ENCODE measurements around the gene MED26. TPM values are rescaled to one million over a fixed set of nuclear protein-coding genes. Genes with fewer than 3 reads are reported as not detected.

Gene MED26
- total RNA-seq, 1 experiment from 2014 or later: 8.8 TPM

- no peak for ATAC-seq
- H3K9me3 ChIP-seq (ENCODE audit: control insufficient read depth, insufficient read depth, low read depth, low read length): no peaks in the 10 kb centered on the region
- in situ Hi-C loops (cut with HindIII; ENCODE audit: low pct_unique_long_range_greater_than_20kb, low sequenced_read_pairs) (no loop called here), intact Hi-C loops (cut with micrococcal nuclease; ENCODE audit: unreplicated experiment) (no loop called here)
- peaks cover 37% of the 10 kb centered on the region for H3K4me1 ChIP-seq (ENCODE audit: control insufficient read depth, insufficient read depth, low read length)
- ChIA-PET POLR2A (no interaction called here), CTCF (interaction anchor here (0.6 kb wide), 1 partner anchor 225 kb away, joined by 3 read pairs; no protein-coding TSS in a partner anchor)
- no peak overlapping the region for H3K4me3 ChIP-seq (ENCODE audit: low read depth in 2 of 2, low read length in 2 of 2)
- no TSS peak for BruUV-seq (replicated peaks)
- H3K27ac ChIP-seq (ENCODE audit: low read length): no peak overlapping the region; the same call in 1 of the 2 replicates
- H3K27me3 ChIP-seq (ENCODE audit: control insufficient read depth, insufficient read depth, low read length): no peaks in the 10 kb centered on the region
- H3K36me3 ChIP-seq (ENCODE audit: control insufficient read depth, insufficient read depth, low read length): no peaks in the 10 kb centered on the region
- no peak for DNase-seq (ENCODE audit: low read depth, low spot score)
- TF ChIP-seq CTCF (IDR thresholded peaks at IDR 0.05): no peak
- TF ChIP-seq POLR2AphosphoS5 (IDR thresholded peaks at IDR 0.05; ENCODE audit: low read depth, low read length): no peak
These were observed 46.6 kb downstream of the MED26 start for GRCh38 chr19:16581145-16581970.

- no TSS peak for BruUV-seq (replicated peaks)
- TF ChIP-seq TCF7L2 (IDR thresholded peaks at IDR 0.05; ENCODE audit: low read depth, low read length): no peak
- TF ChIP-seq CTCF (IDR thresholded peaks at IDR 0.05): no peak
- TF ChIP-seq REST (IDR thresholded peaks at IDR 0.05; ENCODE audit: insufficient read depth in 1 of 2, low read depth in 2 of 2, low read length in 1 of 2): no peak
- no peak for TF ChIP-seq POLR2AphosphoS5 (IDR thresholded peaks at IDR 0.05; ENCODE audit: low read depth, low read length)
- TF ChIP-seq SIN3A (IDR thresholded peaks at IDR 0.05; ENCODE audit: borderline replicate concordance, insufficient read depth, low read depth, low read length): no peak
- Histone ChIP-seq H3K4me1 (ENCODE audit: control insufficient read depth, insufficient read depth, low read length) (peaks cover 20% of the 10 kb centered on the region), H3K27ac (ENCODE audit: low read length) (no peak overlapping the region), H3K27me3 (ENCODE audit: control insufficient read depth, insufficient read depth, low read length) (no peaks in the 10 kb centered on the region), H3K36me3 (ENCODE audit: control insufficient read depth, insufficient read depth, low read length) (no peaks in the 10 kb centered on the region), H3K9me3 (ENCODE audit: control insufficient read depth, insufficient read depth, low read depth, low read length) (no peaks in the 10 kb centered on the region), H3K4me3 (ENCODE audit: low read depth in 2 of 2, low read length in 2 of 2) (no peak overlapping the region)
- intact Hi-C loops (cut with micrococcal nuclease; ENCODE audit: unreplicated experiment): no loop called here
- no peak for ATAC-seq
- in situ Hi-C loops (cut with HindIII; ENCODE audit: low pct_unique_long_range_greater_than_20kb, low sequenced_read_pairs): no loop called here
- CTCF ChIA-PET: no interaction called here
- POLR2A ChIA-PET: no interaction called here
- DNase-seq (ENCODE audit: low read depth, low spot score): no peak
These were observed 48.6 kb downstream of the MED26 start for GRCh38 chr19:16579381-16579780.

All from Panc1 (cell line).